GM11168 (cell line): ENCODE data around the gene PPP1R1A.

Experiments used
- in situ Hi-C: fragments of 300-500 bp; cut with MboI; formaldehyde crosslinking; loops from one replicate; pipeline ENCODE4 v1.12.0; 2022; ENCODE audit warnings: low sequenced_read_pairs; ENCODE audit not compliant: unreplicated experiment

PPP1R1A gene

GRCh38 chr12:54543526-54543925, 44.9 kb downstream of the PPP1R1A start:
- in situ Hi-C loops = no loop called here

GRCh38 chr12:54541751-54542290, 46.6 kb downstream of the PPP1R1A start:
- in situ Hi-C loops = no loop called here

GRCh38 chr12:54538136-54538700, 50.2 kb downstream of the PPP1R1A start:
- in situ Hi-C loops = no loop called here

- in situ Hi-C loops = no loop called here
These were observed 53.0 kb downstream of the PPP1R1A start for GRCh38 chr12:54535474-54535873.

GRCh38 chr12:54529581-54529980, 58.9 kb downstream of the PPP1R1A start:
- in situ Hi-C loops = no loop called here
